Measurements from ENCODE around the gene YIPF3. TPM values are rescaled to one million over a fixed set of nuclear protein-coding genes. Genes with fewer than 3 reads are reported as not detected.
"Not testable (repeated sequence)": the region's sequence is repeated elsewhere in the genome, so short reads cannot be mapped to it uniquely, and the experiment has no call there.

YIPF3 gene
- total and polyA plus RNA-seq, 9 donors = 59.5 to 98.0 (median 89.5) TPM

DNA sequence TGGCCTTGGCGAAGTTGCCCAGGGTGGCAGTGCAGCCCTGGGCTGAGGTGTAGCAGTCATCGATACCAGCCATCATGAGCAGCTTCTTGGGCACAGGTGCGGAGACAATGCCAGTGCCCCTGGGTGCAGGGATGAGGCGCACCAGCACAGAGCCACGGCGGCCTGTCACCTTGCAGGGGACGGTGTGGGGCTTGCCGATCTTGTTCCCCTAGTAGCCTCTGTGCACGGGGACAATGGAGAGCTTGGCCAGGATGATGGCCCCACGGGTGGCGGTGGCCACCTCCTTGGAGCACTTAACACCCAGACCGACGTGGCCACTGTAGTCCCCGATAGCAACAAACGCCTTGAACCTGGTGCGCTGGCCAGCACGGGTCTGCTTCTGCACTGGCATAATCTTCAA is 22.3 kb upstream of the YIPF3 start:
- not testable (repeated sequence) for H3K4me3 ChIP-seq (ENCODE audit: low read length); H3K27me3 ChIP-seq (ENCODE audit: control insufficient read depth, insufficient read depth, low read length); H3K4me1 ChIP-seq (ENCODE audit: control insufficient read depth, insufficient read depth, low read length); H3K9me3 ChIP-seq (replicated peaks; ENCODE audit: control insufficient read depth, low read depth, low read length); DNase-seq; H3K27ac ChIP-seq (ENCODE audit: low read length)
- WGBS (ENCODE audit: insufficient coverage) = 97% methylated on average over 12 of the region's 17 CpGs
- H3K36me3 ChIP-seq (ENCODE audit: control insufficient read depth, insufficient read depth, low read length) = peaks cover 29% of the 10 kb centered on the region

DNA sequence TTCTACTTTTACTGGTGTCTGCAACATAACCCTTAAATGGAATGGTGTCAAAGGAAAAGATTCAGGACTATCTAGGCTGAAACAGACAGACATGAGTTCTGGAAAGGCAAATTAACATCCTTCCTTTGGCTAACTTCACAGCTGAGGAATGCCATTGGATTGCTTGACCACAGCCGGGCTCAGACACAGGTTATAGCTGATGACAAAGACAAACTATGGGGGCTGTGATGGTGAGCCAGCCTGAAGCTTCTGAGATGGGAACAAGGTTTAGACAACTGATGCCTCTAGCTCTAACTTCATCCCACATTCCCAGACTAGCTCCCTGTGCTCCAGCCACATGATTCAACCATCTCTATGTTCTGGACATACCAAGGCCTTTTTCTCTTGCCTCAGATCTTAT is 15.5 kb upstream of the YIPF3 start:
- Histone ChIP-seq H3K4me1 (ENCODE audit: control insufficient read depth, insufficient read depth, low read length) (no peaks in the 10 kb centered on the region), H3K27ac (ENCODE audit: low read length) (no peak overlapping the region), H3K36me3 (ENCODE audit: control insufficient read depth, insufficient read depth, low read length) (peaks cover 49% of the 10 kb centered on the region), H3K4me3 (ENCODE audit: low read length) (no peak overlapping the region), H3K27me3 (ENCODE audit: control insufficient read depth, insufficient read depth, low read length) (no peaks in the 10 kb centered on the region), H3K9me3 (replicated peaks; ENCODE audit: control insufficient read depth, low read depth, low read length) (no peaks in the 10 kb centered on the region)
- WGBS (ENCODE audit: insufficient coverage) = no CpG with 5 or more reads among the region's 1 CpG
- DNase-seq = no peak

DNA sequence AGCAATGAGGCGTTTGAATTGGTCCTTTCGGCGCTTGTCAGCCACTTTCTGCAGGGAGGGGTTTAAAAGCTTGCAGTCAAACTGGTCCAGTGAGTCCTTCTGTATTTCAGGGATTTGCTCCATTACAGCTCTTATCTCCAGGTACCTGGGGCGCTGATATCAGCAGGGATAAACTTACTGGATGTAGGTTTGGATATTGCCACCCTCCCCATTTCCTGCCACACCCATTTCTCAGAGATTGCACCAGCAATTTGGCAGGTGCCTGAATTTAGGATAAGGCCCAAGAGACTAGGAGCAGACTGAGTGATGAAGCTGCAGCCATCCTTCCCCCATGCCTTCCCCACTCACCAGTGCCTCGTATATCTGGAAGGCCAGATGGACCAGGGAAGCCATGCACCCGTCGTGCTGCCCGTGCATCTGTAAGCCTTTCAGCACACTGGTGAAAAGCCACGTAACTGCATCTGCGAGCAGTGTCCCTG is 7.8 kb upstream of the YIPF3 start:
- no peaks in the 10 kb centered on the region for H3K27me3 ChIP-seq (ENCODE audit: control insufficient read depth, insufficient read depth, low read length)
- 84% methylated on average over 9 of the region's 10 CpGs for WGBS (ENCODE audit: insufficient coverage)
- H3K4me1 ChIP-seq (ENCODE audit: control insufficient read depth, insufficient read depth, low read length) = no peaks in the 10 kb centered on the region
- DNase-seq = no peak
- H3K9me3 ChIP-seq (replicated peaks; ENCODE audit: control insufficient read depth, low read depth, low read length) = no peaks in the 10 kb centered on the region
- peaks cover 91% of the 10 kb centered on the region for H3K36me3 ChIP-seq (ENCODE audit: control insufficient read depth, insufficient read depth, low read length)
- H3K27ac ChIP-seq (ENCODE audit: low read length) = no peak overlapping the region
- H3K4me3 ChIP-seq (ENCODE audit: low read length) = no peak overlapping the region

DNA sequence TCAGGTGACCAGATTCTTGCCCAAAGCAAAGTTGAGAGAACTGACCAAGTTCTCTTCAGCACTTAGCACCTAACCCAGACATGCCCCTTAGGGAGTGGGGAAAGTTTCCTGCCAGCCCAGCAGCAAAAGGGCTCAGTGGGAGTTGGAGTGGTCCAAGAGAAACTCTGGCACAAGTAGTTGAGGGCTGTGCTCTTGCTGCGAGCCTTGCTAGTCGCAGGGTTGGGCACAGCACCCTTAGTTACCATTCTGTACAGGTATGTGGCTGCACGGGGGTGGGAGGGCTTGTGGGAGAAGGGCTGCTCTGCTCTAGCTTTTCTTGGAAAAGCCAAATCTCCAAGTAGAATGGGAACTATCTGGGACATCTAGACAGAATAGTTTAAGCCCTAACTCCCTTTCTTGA is 6.6 kb upstream of the YIPF3 start:
- Histone ChIP-seq H3K4me3 (ENCODE audit: low read length) (no peak overlapping the region), H3K27ac (ENCODE audit: low read length) (no peak overlapping the region), H3K9me3 (replicated peaks; ENCODE audit: control insufficient read depth, low read depth, low read length) (no peaks in the 10 kb centered on the region), H3K4me1 (ENCODE audit: control insufficient read depth, insufficient read depth, low read length) (peaks cover under 1% of the 10 kb centered on the region), H3K27me3 (ENCODE audit: control insufficient read depth, insufficient read depth, low read length) (no peaks in the 10 kb centered on the region), H3K36me3 (ENCODE audit: control insufficient read depth, insufficient read depth, low read length) (peaks cover 87% of the 10 kb centered on the region)
- no CpG with 5 or more reads among the region's 3 CpGs for WGBS (ENCODE audit: insufficient coverage)
- DNase-seq = no peak

DNA sequence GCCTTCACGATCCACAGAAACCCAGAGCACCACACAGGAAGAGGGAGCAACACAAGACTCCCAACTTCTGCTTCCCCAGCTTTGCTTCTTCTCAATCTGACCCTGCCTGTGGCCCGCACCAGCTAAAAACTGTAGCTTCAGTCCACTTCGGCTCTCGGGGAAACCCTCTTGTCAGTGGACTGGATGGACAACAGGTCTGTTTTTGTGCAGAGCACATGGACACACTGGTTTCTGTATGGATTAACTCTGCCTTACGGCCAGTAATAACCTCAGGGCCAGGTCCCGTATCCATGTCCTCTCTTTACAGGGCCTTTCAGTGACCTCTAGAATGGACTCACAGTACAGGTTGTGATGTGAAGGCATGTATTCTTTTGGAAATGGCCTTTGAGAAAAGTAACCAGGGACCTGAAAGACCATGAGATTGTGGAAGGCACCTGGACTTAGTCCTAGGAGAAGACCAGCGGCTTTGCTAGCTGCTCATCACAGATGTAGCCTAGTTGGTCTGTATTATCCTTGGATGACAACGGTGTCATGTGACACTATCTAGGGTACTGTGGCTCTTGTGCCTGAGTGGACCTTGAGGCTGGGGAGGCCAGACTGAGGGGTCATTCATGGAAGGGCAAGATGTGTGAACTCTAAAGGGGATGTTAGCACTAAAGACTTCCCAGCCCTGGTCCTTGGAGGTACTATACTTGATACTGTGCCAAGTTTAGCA is 6.0 kb upstream of the YIPF3 start:
- no peaks in the 10 kb centered on the region for H3K9me3 ChIP-seq (replicated peaks; ENCODE audit: control insufficient read depth, low read depth, low read length)
- peaks cover 81% of the 10 kb centered on the region for H3K36me3 ChIP-seq (ENCODE audit: control insufficient read depth, insufficient read depth, low read length)
- no peak for DNase-seq
- no peaks in the 10 kb centered on the region for H3K27me3 ChIP-seq (ENCODE audit: control insufficient read depth, insufficient read depth, low read length)
- WGBS (ENCODE audit: insufficient coverage) = 79% methylated on average over 6 of the region's 8 CpGs
- H3K4me3 ChIP-seq (ENCODE audit: low read length) = no peak overlapping the region
- peaks cover 5% of the 10 kb centered on the region for H3K4me1 ChIP-seq (ENCODE audit: control insufficient read depth, insufficient read depth, low read length)
- H3K27ac ChIP-seq (ENCODE audit: low read length) = no peak overlapping the region

DNA sequence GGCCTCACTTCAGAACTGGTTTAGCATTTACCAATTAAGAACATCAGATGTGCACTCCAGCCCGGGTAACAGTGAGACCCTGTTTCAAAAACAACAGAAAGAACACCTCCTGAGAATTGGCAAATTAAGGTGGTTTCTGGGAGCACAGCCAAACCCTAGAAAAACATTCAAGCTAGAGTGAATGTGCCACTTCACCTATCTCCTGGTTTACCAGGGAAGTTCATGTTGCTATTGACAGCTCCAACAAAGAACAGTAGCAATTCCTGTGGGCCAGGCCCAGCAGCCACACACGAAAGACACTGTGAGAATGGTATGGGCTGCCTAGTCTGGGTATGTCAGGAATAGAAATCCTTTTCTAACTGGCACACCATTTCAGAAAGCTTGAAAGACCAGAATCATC is 5.1 kb upstream of the YIPF3 start:
- Histone ChIP-seq H3K36me3 (ENCODE audit: control insufficient read depth, insufficient read depth, low read length) (peaks cover 74% of the 10 kb centered on the region), H3K27ac (ENCODE audit: low read length) (no peak overlapping the region), H3K9me3 (replicated peaks; ENCODE audit: control insufficient read depth, low read depth, low read length) (no peaks in the 10 kb centered on the region), H3K4me1 (ENCODE audit: control insufficient read depth, insufficient read depth, low read length) (peaks cover 5% of the 10 kb centered on the region), H3K4me3 (ENCODE audit: low read length) (no peak overlapping the region), H3K27me3 (ENCODE audit: control insufficient read depth, insufficient read depth, low read length) (no peaks in the 10 kb centered on the region)
- no peak for DNase-seq
- 86% methylated on average over 1 of the region's 2 CpGs for WGBS (ENCODE audit: insufficient coverage)

DNA sequence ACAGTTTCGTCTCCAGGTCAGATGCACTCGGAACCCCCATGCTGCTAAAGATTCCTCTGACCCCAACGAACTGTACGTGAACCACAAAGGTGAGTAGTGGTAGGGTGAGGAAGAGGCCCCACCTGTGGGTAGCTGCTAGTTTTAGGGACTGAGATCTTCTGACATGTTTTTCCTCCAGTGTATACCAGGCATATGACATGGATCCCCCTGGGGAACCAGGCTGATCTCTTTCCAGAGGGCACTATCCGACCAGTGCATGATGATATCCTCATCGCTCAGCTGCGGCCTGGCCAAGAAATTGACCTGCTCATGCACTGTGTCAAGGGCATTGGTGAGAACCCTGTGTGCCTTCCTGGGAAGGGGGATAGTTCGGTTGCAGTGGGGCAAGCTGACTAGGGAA is 3.4 kb upstream of the YIPF3 start:
- 85% methylated on average over 3 of the region's 8 CpGs for WGBS (ENCODE audit: insufficient coverage)
- Histone ChIP-seq H3K9me3 (replicated peaks; ENCODE audit: control insufficient read depth, low read depth, low read length) (no peaks in the 10 kb centered on the region), H3K27ac (ENCODE audit: low read length) (no peak overlapping the region), H3K27me3 (ENCODE audit: control insufficient read depth, insufficient read depth, low read length) (no peaks in the 10 kb centered on the region), H3K4me1 (ENCODE audit: control insufficient read depth, insufficient read depth, low read length) (peaks cover 17% of the 10 kb centered on the region), H3K4me3 (ENCODE audit: low read length) (no peak overlapping the region), H3K36me3 (ENCODE audit: control insufficient read depth, insufficient read depth, low read length) (peaks cover 65% of the 10 kb centered on the region)
- no peak for DNase-seq

DNA sequence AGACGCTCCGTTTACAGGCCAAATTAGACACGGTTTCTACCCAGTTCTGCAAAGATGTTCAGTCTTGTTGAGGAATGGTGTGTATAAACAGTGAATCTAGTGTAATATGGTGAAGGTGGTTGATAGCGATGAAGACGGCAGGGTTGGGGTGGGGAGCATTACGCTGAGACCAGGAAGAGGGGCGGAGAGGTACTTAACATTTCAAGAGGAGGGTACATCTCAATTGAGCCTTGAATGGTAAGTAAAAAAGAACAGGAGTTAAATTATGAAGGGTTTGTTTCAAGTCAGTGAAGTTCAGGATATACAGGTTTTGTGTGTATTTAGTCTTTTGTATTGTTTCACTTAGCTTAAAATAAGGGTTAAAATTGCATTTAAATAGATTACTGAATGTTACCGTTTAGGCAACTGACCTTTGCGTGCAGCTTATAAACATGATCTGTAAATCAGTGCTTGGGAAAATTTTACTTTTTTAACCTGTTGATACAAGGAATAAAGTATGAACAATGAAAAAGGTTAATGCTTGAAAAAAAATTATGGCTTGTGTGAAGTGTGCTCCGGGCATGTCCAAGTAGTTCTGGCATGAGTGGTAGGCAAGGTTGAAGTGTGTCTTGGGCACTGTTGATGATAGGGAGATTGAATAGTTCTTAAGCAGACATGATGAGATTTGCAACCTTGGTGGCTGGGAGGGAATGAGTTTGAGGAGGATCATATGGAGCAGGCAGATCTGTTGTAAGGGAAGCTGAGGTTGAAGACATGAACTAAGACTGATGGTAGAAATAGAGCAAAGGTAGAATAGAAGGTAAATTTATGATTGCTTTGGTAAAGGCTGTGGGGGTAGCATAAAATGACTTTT is 1.0 kb upstream of the YIPF3 start:
- Histone ChIP-seq H3K27ac (ENCODE audit: low read length) (no peak overlapping the region), H3K36me3 (ENCODE audit: control insufficient read depth, insufficient read depth, low read length) (peaks cover 63% of the 10 kb centered on the region), H3K27me3 (ENCODE audit: control insufficient read depth, insufficient read depth, low read length) (no peaks in the 10 kb centered on the region), H3K4me1 (ENCODE audit: control insufficient read depth, insufficient read depth, low read length) (peaks cover 19% of the 10 kb centered on the region), H3K4me3 (ENCODE audit: low read length) (peak overlapping the region; percentile 100), H3K9me3 (replicated peaks; ENCODE audit: control insufficient read depth, low read depth, low read length) (no peaks in the 10 kb centered on the region)
- WGBS (ENCODE audit: insufficient coverage) = 8% methylated on average over 8 of the region's 10 CpGs
- DNase-seq = no peak

DNA sequence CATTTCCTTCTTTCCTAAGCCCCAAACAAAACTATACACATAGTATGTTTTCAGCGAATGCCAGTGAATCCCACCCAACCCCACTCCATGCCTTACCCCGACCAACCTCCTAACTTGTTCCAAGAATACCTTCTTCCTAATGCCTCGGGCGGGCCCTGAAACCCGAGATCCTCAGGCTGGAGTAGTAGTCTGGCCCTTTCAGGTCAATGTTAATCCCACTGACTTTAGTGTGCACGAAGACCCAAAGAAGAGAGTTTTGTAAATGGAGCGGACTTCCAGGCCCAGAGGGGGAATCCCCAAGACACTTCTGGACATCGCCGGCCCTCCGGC is 394 bp downstream of the YIPF3 start:
- peaks cover 24% of the 10 kb centered on the region for H3K4me1 ChIP-seq (ENCODE audit: control insufficient read depth, insufficient read depth, low read length)
- WGBS (ENCODE audit: insufficient coverage) = 0% methylated on average over 10 of the region's 10 CpGs
- no peaks in the 10 kb centered on the region for H3K9me3 ChIP-seq (replicated peaks; ENCODE audit: control insufficient read depth, low read depth, low read length)
- no peak for DNase-seq
- peak overlapping the region; percentile 100 for H3K4me3 ChIP-seq (ENCODE audit: low read length)
- H3K27ac ChIP-seq (ENCODE audit: low read length) = peak overlapping the region; percentile 95
- H3K27me3 ChIP-seq (ENCODE audit: control insufficient read depth, insufficient read depth, low read length) = no peaks in the 10 kb centered on the region
- H3K36me3 ChIP-seq (ENCODE audit: control insufficient read depth, insufficient read depth, low read length) = peaks cover 63% of the 10 kb centered on the region

DNA sequence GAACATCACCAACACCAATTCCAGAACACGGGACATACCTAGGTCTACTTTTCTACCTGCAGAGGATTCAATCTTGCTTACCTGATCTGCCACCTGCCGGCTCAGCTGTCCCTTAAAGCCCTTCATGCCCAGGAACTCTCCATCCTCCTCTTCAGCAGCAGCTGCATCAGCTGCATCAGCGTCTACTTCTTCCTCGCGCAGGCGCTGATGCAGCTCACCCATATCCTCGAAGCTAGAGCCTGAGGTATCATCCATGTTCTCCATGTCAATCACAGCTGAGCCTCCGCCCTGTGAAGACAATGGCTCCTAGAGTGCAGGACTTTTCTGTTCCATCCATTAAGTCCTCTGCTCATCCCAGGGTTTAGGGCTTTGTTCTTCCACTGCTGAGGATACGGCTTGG is 918 bp downstream of the YIPF3 start:
- whole genome bisulfite sequencing (ENCODE audit: insufficient coverage) = 85% methylated on average over 9 of the region's 9 CpGs
- H3K9me3 ChIP-seq (replicated peaks; ENCODE audit: control insufficient read depth, low read depth, low read length) = no peaks in the 10 kb centered on the region
- H3K27me3 ChIP-seq (ENCODE audit: control insufficient read depth, insufficient read depth, low read length) = no peaks in the 10 kb centered on the region
- peak overlapping the region; percentile 100 for H3K4me3 ChIP-seq (ENCODE audit: low read length)
- peak overlapping the region; percentile 95 for H3K27ac ChIP-seq (ENCODE audit: low read length)
- H3K36me3 ChIP-seq (ENCODE audit: control insufficient read depth, insufficient read depth, low read length) = peaks cover 62% of the 10 kb centered on the region
- DNase-seq = no peak
- H3K4me1 ChIP-seq (ENCODE audit: control insufficient read depth, insufficient read depth, low read length) = peaks cover 25% of the 10 kb centered on the region

Measured in muscle of leg (tissue), 11 donors.